ENCODE data around the gene VSNL1. TPM values are rescaled to one million over a fixed set of nuclear protein-coding genes. Genes with fewer than 3 reads are reported as not detected.

VSNL1 gene
- total RNA-seq, 1 donor from 2014 or later, result not detected

DNA sequence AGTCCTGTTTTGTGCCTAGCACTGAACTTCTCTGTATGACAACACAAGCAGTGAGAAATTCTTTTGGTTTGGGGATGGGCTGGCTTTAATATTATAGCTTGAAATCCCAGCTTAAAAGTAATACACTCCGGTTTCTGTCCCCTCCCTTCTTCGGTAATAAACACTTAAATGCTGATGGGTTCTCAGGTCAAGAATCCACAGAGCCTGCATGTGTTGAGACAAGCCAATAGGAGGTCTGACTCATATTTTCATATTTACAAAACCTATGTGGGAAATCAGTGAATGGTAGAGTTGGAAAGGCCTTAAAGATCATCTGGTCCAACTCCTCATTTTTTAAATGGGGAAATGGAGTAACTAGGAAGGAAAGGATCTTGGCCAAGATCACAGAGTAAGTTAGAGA, 47.5 kb downstream of the VSNL1 start:
- no peak overlapping the region for H3K4me3 ChIP-seq (ENCODE audit: low read depth, low read length)
- no peak for DNase-seq (ENCODE audit: low read depth)
- TF ChIP-seq, protein P1, sequence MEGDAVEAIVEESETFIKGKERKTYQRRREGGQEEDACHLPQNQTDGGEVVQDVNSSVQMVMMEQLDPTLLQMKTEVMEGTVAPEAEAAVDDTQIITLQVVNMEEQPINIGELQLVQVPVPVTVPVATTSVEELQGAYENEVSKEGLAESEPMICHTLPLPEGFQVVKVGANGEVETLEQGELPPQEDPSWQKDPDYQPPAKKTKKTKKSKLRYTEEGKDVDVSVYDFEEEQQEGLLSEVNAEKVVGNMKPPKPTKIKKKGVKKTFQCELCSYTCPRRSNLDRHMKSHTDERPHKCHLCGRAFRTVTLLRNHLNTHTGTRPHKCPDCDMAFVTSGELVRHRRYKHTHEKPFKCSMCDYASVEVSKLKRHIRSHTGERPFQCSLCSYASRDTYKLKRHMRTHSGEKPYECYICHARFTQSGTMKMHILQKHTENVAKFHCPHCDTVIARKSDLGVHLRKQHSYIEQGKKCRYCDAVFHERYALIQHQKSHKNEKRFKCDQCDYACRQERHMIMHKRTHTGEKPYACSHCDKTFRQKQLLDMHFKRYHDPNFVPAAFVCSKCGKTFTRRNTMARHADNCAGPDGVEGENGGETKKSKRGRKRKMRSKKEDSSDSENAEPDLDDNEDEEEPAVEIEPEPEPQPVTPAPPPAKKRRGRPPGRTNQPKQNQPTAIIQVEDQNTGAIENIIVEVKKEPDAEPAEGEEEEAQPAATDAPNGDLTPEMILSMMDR (conservative IDR thresholded peaks at IDR 0.05; ENCODE audit: low read depth, low read length), result no peak

DNA sequence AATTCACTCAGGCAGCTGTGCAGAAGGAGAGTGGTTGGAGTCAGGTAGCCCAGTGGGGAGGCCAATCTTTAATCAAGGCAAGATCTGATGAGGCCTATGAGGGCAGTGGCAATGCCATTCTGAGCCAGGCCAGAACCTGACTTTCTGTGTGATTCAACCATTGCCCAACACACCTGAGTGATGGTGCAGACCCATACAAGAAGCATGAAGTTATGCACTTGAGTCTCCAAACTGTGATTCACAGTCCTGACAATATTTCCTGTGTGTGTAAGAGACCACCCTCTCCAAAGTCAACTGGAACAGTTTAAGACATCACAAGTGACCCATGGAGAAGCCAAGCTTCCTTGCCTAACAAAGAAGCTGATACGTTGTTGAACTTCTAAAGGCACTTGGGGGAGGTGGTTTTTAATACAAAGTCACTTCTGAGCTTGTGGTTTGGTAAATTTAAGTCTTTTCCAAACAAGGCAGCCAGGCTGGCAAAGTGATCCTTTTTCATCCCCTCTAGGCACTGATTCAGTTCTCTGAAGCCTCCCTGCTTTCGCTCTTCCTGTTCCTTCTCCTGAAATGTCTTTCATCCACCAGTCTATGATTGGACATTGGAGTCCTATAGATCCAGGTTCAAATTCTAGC, 49.0 kb downstream of the VSNL1 start:
- no peak for DNase-seq (ENCODE audit: low read depth)
- no peak overlapping the region for H3K4me3 ChIP-seq (ENCODE audit: low read depth, low read length)
- TF ChIP-seq, protein P1 (conservative IDR thresholded peaks at IDR 0.05; ENCODE audit: low read depth, low read length), result no peak

DNA sequence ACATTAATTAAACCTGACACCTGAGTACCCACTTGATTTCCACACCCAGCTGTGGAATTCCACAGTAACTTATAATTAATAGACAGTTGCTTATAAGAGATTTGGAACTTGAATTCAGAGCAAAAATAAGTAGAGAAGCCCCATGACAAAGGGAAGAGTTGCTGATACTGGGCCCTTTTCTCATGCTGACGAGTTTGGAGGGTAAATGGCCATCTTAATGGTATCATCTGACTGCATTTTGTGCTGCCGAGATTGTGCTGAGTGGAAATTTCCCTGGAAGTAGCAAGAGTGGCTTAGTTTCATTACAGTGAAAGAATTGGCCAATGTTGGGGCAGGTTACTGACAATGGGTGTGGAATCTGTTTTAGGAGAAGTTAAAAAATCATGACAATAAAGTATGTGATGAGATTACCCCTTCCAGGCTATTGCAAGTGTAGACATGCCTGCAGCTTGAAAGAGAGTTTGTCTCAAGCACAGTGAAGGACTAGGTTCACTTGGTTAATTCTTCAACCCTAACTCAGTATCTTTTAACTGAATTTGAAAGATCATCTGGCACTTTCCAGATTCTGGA, 49.9 kb downstream of the VSNL1 start:
- DNase-seq (ENCODE audit: low read depth), result no peak
- no peak overlapping the region for H3K4me3 ChIP-seq (ENCODE audit: low read depth, low read length)
- TF ChIP-seq, protein P1 (conservative IDR thresholded peaks at IDR 0.05; ENCODE audit: low read depth, low read length), result no peak

DNA sequence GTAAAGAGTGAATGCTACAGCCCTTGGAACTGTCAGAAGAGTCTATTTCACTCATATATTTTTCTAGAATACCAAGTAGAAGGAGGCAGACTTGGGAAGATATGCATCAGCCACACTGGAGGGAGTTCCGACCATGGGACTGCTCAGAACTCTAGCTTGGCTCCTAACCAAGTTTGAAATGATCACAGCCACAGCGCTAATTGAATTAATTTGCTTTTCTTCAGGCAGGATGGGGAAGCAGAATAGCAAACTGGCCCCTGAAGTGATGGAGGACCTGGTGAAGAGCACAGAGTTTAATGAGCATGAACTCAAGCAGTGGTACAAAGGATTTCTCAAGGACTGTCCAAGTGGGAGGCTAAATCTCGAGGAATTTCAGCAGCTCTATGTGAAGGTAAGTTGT, 51.4 kb downstream of the VSNL1 start:
- no peak overlapping the region for H3K4me3 ChIP-seq (ENCODE audit: low read depth, low read length)
- TF ChIP-seq, protein P1 (conservative IDR thresholded peaks at IDR 0.05; ENCODE audit: low read depth, low read length), result no peak
- no peak for DNase-seq (ENCODE audit: low read depth)

DNA sequence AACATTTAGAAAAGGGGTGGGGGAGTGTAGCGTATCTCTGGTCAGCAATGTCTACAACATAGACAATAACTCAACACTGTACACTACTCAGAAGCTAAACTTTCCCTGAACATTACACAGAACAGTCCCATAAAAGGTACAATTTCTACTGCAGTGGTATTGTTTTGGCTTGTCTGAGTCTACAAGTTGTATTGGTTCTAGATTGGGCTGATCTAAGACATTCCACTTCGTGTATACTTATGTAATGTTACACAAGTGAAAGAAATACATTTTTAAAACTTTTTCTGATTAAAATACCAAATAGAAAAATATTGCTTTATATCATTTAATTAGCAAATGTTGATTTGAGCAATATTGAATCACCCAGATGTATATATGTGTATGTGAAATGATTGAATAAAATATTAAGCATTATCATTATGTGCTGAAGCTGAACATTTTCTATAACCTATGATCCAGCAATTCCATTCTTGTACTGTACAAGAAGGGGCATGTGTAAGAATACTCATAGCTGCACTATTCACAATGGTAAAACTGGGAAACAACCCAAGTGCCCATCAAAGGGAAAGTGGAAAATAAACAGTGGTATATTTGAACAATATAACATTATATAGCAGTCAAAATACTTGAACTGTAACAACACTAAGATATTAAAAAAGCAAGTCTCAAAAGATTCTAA, 52.4 kb downstream of the VSNL1 start:
- no peak overlapping the region for H3K4me3 ChIP-seq (ENCODE audit: low read depth, low read length)
- no peak for DNase-seq (ENCODE audit: low read depth)
- TF ChIP-seq, protein P1 (conservative IDR thresholded peaks at IDR 0.05; ENCODE audit: low read depth, low read length), result no peak

DNA sequence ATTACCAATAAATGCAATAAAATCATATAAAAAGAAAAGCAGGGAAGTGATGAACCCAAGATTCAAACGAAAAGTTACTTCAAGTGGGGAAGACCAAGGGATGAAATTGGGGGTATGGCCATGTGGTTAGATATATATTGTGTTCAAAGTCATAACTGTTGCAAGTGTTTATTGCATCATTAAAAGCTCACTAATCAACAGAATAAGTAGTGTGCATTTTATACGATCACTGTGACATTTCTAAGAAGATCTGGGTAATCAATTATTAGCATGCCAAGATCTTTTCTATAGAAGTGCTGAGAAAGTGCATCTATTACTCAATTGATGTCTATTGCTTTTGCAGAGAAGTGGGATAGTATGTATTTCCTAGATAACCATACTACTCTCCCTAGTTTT, 52.9 kb downstream of the VSNL1 start:
- TF ChIP-seq, protein P1 (conservative IDR thresholded peaks at IDR 0.05; ENCODE audit: low read depth, low read length), result no peak
- H3K4me3 ChIP-seq (ENCODE audit: low read depth, low read length), result no peak overlapping the region

More for the DNA sequence above, 52.9 kb downstream of the VSNL1 start:
- DNase-seq (ENCODE audit: low read depth), result no peak

Data from epithelial cell of proximal tubule (primary cell).